IPS-11a (cell line): ENCODE results near the gene SLC29A1.

ENCODE experiments used
- H3K4me3 ChIP-seq: one replicate; pipeline ENCODE4 v1.5.1; 2013; ENCODE audit warnings: low read depth, low read length, control low read depth

The SLC29A1 gene

DNA sequence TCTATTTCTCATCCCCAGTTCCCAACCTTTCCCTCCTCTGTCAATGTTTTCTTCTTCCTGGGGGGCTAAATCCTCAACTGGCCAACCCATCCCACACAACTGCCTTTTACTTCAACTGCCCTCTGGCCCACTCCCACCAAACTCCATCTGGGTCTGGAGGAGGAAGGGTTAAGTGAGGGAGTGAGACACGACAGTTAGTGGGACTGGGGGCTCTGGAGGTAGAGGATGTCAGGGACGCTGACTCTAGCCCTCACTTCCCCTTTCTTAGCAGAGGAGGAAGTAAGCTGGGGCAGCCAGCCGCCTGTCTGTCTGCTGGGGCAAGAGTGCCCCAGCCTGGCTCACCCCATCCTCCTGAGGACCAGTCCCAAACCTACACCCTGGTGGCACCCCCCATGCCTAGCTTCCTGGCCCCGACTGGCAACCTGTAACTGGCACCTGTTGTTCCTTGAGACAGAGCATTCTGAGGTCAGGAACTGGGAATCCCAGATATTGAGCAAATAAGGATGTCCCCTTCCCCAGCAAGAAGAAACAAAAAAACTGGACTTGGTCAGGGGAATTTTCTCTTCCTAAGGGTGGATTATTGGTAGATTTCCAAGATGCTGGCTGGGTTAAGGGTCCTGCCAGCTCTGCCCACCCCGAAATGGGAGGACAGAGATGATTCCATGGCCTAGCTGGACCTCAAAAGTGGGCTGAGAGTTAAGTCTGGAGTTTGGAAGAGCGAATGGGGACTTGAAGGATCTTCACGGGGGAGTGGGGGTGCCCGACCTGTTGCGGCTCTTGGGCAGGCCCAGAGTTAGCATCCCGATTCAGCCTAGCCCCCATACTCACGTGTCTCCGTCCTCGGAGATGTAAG is 41.0 kb downstream of the SLC29A1 start:
- H3K4me3 ChIP-seq: peak overlapping the region; percentile 70

DNA sequence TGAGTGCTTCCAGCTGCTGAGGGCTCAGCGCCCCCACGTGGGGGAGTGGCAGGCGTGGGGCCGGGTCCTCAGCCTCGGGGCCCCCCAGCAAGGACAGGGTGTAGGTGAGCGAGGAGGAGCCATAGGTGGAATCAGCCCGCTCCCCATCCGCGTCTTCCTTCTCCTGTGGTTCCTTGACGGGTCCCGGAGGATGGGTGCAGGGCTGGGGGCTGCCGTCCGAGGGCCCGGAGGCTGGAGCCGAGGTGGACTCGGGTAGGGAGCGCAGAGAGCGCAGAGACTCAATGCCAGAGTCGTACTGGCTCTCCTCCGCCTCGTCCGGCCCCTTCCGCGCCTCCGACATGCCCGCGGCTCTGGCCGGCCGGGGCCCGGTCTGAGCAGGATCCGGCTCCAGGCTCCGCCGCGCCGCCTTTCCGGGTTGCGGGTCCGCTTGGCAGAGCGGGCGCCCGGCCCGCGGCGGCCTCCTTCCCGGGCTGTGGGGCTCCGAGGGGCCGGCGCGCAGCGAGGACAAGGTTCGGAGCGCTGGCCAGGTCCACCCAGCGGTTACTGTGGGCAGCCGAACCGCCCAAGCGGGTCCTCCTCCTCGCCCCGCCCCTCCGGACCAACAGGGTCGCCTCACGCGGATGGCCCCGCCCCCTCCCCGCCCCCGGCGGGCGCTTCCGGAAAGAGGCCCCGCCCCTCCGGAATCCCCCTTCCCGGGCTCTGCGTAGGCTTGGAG is 41.8 kb downstream of the SLC29A1 start, which contains the start of gene NFKBIE:
TSS of gene NFKBIE (minus strand) at position 545 of the 715 bp plus-strand sequence. CDS start at position 340, 205 bp downstream.
- peak within 1 kb of the TSS; percentile 70 for H3K4me3 ChIP-seq

DNA sequence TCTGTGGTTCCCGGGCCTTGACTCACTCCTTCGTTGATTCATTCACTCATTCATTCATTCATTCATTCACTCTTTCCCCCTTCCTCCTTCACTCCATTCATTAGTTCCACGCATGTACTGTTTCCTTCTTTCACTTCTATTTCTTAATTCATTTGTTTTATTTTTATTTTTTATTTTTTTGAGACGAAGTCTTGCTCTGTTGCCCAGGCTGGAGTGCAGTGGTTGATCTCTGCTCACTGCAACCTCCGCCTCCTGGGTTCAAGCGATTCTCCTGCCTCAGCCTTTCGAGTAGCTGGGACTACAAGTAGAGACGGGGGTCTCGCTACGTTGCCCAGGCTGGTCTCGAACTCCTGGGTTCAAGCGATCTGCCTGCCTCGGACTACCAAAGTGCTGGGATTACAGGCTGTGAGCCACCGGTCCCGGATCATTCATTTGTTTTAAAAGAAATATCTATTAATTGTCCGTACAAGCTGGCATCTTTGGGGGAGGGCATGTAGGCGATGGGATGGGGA is 42.4 kb downstream of the SLC29A1 start:
- H3K4me3 ChIP-seq: no peak overlapping the region

DNA sequence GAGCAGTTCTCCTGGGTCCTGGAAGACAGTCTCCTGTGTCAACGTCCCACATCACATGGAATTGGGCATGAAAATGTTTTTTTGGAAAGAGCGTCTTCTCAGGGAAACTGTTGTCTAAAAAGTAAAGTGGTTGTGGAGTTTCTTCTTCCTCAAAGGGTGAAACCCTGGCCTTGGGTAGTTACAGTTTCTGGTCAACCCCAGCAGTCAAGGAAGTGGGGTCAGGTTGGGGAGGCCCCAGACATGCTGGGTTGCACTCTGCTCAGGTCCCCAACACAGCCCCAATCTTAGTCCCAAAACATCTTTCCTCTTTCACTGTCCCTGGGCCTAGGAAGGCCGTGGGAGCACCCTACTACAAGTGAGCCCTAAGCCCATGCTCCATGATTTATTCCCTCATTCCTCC is 43.0 kb downstream of the SLC29A1 start:
- no peak overlapping the region for H3K4me3 ChIP-seq

DNA sequence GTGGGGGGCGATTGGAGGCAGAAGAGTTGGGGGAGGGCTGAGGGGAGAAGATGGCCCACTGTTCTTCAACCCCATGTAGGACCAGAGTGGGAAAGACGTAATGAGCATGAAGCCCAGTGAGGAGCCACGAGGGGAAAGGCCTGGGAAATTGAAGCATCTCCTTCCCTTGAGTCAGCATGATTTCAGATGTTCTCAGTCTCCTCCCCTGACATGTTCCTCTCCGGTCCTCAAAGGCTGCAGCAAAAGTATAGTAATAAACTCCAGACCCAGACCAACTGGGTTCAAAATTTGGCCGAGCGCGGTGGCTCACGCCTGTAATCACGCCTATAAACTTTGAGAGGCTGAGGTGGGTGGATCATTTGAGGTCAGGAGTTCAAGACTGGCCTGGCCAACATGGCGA is 43.9 kb downstream of the SLC29A1 start:
- H3K4me3 ChIP-seq: no peak overlapping the region

DNA sequence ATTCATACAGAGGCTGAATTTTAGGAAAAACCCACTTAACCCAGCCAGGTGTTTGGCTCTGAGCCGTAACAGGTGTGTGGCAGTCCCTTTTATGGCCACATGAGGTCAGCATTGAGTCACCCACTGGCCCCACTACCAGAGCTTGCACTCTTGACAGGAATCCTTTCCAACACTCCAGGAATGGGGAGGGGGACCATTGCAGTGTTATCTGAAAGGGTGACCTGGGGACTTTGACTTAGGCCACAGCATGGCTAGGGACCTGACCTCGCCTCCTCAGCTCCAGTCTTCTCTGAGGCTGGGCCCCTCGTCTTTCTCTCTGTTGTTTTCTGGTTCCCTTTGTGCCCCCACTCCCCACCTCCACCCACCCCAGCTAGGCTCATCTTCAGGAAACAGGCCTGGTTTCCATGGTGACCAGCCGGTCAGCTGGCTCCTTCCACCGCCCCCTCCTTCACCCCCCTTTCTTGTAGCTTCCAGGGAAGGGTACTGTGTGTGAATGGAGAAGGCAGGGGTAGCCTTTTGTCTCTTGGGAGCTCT is 44.8 kb downstream of the SLC29A1 start:
- H3K4me3 ChIP-seq: no peak overlapping the region

DNA sequence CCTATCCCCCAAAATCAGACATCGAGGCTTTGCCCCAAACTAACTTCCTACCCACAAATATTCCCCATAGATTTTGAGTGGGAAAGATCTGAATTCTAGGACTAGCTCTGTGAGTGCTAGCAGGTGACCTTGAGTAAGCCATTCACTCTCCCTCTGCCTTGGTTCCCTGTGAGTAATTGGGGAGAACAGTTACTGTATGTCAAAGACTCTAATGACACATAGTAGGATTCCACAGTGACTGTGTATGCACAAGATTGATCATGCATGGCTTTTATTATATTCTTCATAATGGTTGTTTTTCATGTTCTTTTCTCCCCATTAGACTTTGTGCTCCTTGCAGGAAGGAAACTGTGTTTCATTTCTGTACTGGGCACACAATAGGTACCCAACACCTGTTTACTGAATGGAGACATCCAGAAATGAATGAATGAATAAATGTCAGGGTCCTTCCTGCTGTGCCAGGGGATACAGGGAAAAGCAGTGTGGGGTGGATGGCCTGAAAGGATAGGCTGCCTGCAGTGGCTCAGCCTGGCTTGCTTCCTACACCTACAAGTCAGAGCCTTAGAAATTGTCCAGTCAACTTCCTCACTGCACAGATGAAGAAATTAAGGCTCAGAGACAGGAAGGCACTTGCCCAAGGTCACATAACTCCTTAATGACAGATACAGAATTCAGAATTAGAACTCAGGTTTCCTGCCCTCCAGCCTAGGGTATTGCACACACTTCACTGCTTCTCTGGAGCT is 46.0 kb downstream of the SLC29A1 start:
- no peak overlapping the region for H3K4me3 ChIP-seq

DNA sequence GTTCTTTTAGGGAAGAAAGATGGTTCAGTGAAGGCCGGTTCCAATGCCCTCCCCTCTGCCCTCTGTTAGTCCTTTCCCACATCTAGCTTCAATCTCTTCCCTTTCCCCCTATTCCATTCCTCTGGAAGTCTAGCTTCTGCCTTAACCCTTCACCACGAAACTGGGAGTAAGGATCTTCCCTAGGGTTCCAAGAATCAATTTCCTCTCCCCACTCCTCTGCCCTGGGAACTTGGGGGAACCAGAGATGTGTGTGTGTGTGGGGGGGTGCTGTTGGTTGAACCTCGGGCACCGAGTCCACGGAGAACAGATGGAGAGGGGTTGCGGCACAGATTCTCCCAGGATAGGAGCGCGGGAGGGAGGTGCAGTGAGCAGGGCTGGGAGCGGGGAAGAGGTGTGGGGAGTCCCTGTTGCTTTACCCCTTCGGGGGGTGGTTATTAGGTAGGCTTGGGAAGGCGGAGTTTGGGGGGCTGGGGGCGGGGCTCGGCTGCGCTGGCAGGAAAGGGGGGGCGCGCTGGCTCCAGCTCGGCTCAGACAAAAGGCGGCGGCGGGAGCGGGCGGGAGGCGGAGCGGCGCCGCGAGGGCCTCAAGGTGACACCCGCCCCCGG is 46.6 kb downstream of the SLC29A1 start, which contains the start of gene TMEM151B:
TSS of gene TMEM151B (plus strand) at position 530 of the 605 bp plus-strand sequence. CDS start 293 bp downstream, outside the sequence.
- peak within 1 kb of the TSS; percentile 0 for H3K4me3 ChIP-seq

DNA sequence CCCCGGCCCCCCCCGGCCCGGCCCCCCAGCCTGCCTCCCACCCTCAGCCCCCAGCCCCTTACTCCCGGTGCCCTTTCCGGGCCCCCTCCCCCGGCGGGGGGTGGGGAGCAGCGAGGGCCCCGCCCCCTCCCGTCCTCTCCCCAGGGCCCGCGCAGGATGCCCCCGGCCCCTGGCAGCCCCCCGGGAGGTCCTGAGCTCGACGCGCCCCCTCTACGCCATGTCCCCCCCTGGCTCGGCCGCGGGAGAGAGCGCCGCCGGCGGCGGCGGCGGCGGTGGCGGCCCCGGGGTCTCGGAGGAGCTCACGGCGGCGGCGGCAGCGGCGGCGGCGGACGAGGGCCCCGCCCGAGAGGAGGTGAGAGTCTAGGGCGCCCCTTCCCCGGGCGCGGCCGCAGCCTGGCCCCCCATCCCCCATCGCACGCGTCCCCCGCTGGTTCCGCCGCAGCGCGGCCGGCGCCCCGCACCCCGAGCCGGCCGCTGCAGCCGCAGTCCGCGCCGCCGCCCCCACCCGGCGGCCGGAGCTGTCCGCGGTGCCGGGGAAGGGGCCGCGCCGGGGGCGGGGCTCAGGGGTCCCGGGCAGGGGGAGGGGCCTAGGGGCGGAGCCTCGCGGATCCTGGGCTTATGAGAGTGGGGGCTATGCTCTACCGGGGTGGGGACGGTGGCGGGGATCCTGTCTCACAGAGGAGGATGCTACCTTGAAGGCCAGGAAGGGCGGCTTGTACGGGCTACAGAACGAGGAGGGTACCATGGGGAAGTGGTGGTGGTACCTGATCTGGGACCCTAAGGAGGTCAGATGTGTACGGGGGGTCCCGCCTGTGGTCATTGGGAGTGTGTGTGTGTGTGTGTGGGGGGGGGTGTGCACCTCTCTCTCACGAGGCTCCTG is 47.4 kb downstream of the SLC29A1 start:
- peak overlapping the region; percentile 0 for H3K4me3 ChIP-seq

DNA sequence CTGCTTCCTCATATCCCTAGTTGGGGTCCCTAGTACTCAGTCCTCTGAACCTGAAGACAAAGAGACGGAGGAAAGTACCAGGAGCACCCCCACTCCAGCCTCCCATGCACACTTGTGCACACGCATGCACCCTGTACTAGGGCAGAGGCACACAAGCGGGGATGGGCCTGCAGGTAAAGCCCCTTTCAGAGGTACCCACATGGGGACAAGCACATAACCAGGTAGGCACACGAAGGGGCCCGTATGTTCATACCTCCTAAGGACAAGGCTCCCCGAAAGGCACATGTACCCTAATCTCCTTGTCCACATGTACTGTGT is 48.0 kb downstream of the SLC29A1 start:
- peak overlapping the region; percentile 0 for H3K4me3 ChIP-seq

DNA sequence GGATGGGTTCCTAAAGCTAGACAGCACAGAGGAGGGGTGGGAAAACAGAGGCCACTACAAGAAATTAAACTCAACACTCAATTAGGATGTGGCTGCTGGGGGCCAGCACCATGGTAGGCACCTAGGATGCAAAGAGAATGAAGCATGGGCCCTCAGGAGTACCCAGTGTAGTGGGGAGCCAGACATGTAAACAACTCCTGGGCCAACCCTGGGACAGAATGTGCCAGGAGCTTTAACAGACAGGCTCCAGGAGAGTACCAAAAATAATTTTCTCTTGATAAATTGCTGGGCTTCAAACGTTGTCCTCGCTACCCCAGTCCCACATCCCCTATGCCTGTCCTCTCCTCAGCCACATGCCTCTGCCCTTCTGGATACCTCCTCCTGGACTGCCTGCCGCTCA is 48.5 kb downstream of the SLC29A1 start:
- no peak overlapping the region for H3K4me3 ChIP-seq

DNA sequence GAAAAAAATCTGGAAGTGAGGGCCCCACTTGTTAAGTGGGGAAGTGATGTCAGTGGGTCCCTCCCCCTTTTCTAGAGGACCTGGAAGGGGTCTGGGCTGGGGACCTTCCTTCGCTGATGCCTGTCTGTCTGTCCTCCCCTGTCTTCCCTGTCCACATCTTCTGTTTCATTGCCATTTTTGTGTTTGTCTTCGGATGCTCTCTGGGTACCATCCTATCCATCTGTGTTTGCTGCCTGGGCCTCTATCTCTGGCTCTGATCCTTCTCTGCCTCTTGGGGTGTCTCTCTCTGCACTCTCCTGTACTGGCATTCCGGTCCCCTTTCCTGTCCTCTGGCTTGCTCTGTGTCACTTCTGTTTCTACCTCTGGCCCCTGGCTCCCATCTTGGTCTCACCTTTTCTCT is 49.1 kb downstream of the SLC29A1 start:
- H3K4me3 ChIP-seq: no peak overlapping the region

DNA sequence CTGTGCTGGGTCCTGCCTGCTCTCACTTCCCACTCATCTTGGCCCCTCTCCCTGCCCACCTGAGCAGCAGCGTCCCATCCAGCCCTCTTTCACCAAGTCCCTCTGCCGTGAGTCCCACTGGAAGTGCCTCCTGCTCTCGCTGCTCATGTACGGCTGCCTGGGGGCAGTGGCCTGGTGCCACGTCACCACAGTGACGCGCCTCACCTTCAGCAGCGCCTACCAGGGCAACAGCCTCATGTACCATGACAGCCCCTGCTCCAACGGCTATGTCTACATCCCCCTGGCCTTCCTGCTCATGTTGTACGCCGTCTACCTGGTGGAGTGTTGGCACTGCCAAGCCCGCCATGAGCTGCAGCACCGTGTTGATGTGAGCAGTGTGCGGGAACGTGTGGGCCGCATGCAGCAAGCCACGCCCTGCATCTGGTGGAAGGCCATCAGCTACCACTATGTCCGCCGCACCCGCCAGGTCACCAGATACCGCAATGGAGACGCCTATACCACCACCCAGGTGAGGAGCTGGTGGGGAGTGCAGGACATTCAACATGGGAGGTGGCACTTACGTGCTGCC is 49.7 kb downstream of the SLC29A1 start:
- H3K4me3 ChIP-seq: no peak overlapping the region

DNA sequence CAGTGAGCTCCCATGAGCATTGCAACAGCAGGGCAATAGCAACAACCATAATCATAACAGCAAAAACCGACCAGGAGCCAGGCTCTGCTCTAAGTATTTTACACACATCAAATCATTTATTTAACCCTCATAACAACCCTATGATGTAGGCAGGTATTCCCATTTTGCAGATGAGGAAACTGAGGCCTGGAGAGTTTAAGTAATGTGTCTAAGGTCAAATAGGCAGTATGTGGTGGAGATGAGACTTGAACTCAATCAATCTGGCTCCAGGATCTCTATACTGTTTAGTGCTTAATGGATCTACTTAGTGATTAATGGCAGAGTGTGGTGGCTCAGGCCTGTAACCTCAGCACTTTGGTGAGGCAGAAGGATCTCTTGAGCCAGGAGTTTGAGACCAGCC is 50.2 kb downstream of the SLC29A1 start:
- H3K4me3 ChIP-seq: no peak overlapping the region

DNA sequence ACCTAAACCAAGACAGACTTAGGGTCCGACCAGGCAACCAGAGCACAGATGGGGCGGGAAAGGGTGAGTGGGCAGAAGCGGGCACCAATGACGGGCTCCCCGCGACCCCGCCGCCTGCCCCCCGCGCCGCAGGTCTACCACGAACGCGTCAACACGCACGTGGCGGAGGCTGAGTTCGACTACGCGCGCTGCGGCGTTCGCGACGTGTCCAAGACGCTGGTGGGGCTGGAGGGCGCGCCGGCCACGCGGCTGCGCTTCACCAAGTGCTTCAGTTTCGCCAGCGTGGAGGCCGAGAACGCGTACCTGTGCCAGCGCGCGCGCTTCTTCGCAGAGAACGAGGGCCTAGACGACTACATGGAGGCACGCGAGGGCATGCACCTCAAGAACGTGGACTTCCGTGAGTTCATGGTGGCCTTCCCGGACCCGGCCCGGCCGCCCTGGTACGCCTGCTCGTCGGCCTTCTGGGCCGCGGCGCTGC is 51.9 kb downstream of the SLC29A1 start:
- no peak overlapping the region for H3K4me3 ChIP-seq

DNA sequence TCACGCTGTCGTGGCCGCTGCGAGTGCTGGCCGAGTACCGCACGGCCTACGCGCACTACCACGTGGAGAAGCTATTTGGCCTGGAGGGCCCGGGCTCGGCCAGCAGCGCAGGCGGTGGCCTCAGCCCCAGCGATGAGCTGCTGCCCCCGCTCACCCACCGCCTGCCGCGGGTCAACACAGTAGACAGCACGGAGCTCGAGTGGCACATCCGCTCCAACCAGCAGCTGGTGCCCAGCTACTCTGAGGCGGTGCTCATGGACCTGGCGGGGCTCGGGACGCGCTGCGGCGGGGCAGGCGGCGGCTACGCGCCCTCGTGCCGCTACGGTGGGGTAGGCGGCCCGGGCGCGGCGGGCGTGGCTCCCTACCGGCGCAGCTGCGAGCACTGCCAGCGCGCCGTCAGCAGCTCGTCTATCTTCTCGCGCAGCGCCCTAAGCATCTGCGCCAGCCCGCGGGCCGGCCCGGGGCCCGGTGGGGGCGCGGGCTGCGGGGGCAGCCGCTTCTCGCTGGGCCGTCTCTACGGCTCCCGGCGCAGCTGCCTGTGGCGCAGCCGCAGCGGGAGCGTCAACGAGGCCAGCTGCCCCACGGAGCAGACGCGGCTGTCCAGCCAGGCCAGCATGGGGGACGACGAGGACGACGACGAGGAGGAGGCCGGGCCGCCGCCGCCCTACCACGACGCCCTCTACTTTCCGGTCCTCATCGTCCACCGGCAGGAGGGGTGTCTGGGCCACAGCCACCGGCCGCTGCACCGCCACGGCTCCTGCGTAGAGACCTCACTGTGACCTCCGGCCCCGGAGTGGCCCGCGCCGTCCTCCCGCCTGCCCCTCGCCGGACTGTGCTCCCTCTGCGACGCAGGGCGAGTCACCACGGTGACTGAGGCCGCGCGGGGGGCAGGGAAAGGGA is 52.6 kb downstream of the SLC29A1 start:
- H3K4me3 ChIP-seq: no peak overlapping the region

DNA sequence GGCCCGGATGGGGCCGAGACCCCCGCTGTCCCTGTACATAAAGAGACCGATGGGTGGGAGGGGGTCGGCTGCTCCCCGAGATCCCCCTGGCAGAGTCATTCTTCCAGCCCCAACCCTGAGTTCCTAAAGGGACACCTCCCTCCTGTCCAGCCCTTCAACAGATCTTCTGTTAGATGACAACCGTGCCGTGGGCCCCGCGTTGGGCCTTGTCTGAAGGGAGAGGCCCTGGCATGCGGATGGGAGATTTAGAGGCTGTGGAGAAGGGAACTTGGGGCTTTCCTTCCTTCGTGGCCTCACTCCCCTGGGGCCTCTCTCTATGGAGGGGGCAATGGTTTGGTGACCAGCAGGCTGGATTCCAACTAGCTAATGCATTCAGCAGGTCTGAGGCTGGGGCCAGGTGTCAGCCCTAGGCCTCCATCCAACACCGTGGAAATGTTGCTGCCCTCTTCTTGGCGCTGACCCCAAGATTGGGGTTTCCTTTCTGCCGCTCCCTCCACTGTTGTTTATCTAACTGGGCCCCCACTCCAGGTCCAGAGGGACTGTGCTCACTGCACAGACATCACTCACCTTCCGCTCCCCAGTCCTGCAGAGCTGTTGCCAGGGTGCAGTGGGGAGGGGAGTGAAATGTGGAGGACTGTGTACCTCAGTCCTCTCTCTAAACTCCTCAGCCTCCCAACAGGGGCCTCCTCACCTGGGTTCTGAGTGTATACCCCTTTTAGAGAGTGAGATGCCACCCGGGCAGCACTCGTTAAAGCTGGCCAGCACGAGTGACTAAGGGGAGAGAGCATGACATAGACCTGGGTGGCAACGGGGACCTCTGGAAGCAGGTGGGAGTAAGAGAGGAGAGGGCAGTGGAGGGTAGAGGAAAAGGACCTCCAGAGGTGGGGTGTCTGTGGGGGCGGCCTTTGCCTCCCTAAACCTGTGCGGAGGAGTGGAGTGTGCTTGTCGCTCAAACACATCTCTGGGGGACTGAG is 53.6 kb downstream of the SLC29A1 start:
- H3K4me3 ChIP-seq: no peak overlapping the region
